Astrocyte (in vitro differentiated cells and primary cell): ENCODE measurements around the gene GABBR2. TPM values are rescaled to one million over a fixed set of nuclear protein-coding genes. Genes with fewer than 3 reads are reported as not detected.

Source experiments
- DNase-seq: peaks from one replicate; pipeline ENCODE4 v3.0.0-alpha.2; 2010; ENCODE audit warnings: low read depth
- FAIRE-seq: peaks from 2 replicates; lab custom pipeline; 2011; peaks lifted over from hg19 to GRCh38; lab: Jason Lieb, UNC
- H2AFZ ChIP-seq: 2 replicates; pipeline ENCODE4 v1.6.0; 2012; ENCODE audit warnings: low read depth, low read length, inconsistent platforms
- H3K27ac ChIP-seq: 2 replicates; pipeline ENCODE4 v1.5.1; 2011; ENCODE audit warnings: low read depth, low read length, inconsistent platforms
- H3K27me3 ChIP-seq: 2 replicates; pipeline ENCODE4 v1.6.0; 2011; ENCODE audit warnings: low read length, inconsistent platforms; ENCODE audit not compliant: insufficient read depth
- H3K36me3 ChIP-seq: 2 replicates; pipeline ENCODE4 v1.5.1; 2011; ENCODE audit warnings: low read length, inconsistent platforms; ENCODE audit not compliant: insufficient read depth
- H3K4me1 ChIP-seq: 2 replicates; pipeline ENCODE4 v1.5.1; 2011; ENCODE audit warnings: low read length, inconsistent platforms; ENCODE audit not compliant: insufficient read depth
- H3K4me2 ChIP-seq: 2 replicates; pipeline ENCODE4 v1.6.0; 2012; ENCODE audit warnings: low read length, inconsistent platforms
- H3K4me3 ChIP-seq: 2 replicates; pipeline ENCODE4 v1.5.1; 2011; ENCODE audit warnings: low read depth, mild to moderate bottlenecking, low read length, inconsistent platforms; ENCODE audit not compliant: insufficient read depth
- H3K79me2 ChIP-seq: 2 replicates; pipeline ENCODE4 v1.6.0; 2012; ENCODE audit warnings: mild to moderate bottlenecking, low read length, inconsistent platforms; ENCODE audit not compliant: insufficient read depth
- H3K9ac ChIP-seq: 2 replicates; pipeline ENCODE4 v1.6.0; 2012; ENCODE audit warnings: mild to moderate bottlenecking, low read length, inconsistent platforms
- H3K9me3 ChIP-seq: 2 replicates; pipeline ENCODE4 v1.5.1; 2012; ENCODE audit warnings: low read depth, mild to moderate bottlenecking, low read length, inconsistent platforms; ENCODE audit not compliant: insufficient read depth
- H4K20me1 ChIP-seq: 2 replicates; pipeline ENCODE4 v1.6.0; 2012; ENCODE audit warnings: low read length, inconsistent platforms; ENCODE audit not compliant: insufficient read depth
- H3K27ac Mint-ChIP-seq: one replicate; pipeline ENCODE4 v1.8.0; 2021; ENCODE audit warnings: mild to moderate bottlenecking, mixed read lengths; ENCODE audit not compliant: unreplicated experiment
- H3K27me3 Mint-ChIP-seq: one replicate; pipeline ENCODE4 v1.8.0; 2021; ENCODE audit warnings: low read depth, mixed read lengths; ENCODE audit not compliant: unreplicated experiment
- H3K36me3 Mint-ChIP-seq: one replicate; pipeline ENCODE4 v1.8.0; 2021; ENCODE audit warnings: low read depth, mixed read lengths; ENCODE audit not compliant: unreplicated experiment
- H3K4me1 Mint-ChIP-seq: one replicate; pipeline ENCODE4 v1.8.0; 2021; ENCODE audit warnings: low read depth, mixed read lengths; ENCODE audit not compliant: unreplicated experiment
- H3K4me3 Mint-ChIP-seq: one replicate; pipeline ENCODE4 v1.8.0; 2021; ENCODE audit warnings: mild to moderate bottlenecking, moderate library complexity, mixed read lengths; ENCODE audit not compliant: unreplicated experiment
- H3K9me3 Mint-ChIP-seq: one replicate; pipeline ENCODE4 v1.8.0; 2021; ENCODE audit warnings: mild to moderate bottlenecking, mixed read lengths; ENCODE audit not compliant: unreplicated experiment
- CTCF ChIP-seq: IDR thresholded peaks from 2 replicates; pipeline ENCODE4 v1.5.1; 2011; ENCODE audit warnings: low read depth, mild to moderate bottlenecking, inconsistent platforms, low read length, moderate library complexity; ENCODE audit not compliant: insufficient read depth
- EZH2 ChIP-seq: IDR thresholded peaks from 2 replicates; pipeline ENCODE4 v1.6.1; 2012; ENCODE audit warnings: mild to moderate bottlenecking, low read length, inconsistent platforms; ENCODE audit not compliant: insufficient read depth
- total RNA-seq: library from RNA; stranded (reverse); gene quantifications from 2 replicates; pipeline ENCODE4 v1.2.1, GENCODE V29; 2021

The GABBR2 gene
- total RNA-seq, 1 donor from 2014 or later, result 2.0 TPM

DNA sequence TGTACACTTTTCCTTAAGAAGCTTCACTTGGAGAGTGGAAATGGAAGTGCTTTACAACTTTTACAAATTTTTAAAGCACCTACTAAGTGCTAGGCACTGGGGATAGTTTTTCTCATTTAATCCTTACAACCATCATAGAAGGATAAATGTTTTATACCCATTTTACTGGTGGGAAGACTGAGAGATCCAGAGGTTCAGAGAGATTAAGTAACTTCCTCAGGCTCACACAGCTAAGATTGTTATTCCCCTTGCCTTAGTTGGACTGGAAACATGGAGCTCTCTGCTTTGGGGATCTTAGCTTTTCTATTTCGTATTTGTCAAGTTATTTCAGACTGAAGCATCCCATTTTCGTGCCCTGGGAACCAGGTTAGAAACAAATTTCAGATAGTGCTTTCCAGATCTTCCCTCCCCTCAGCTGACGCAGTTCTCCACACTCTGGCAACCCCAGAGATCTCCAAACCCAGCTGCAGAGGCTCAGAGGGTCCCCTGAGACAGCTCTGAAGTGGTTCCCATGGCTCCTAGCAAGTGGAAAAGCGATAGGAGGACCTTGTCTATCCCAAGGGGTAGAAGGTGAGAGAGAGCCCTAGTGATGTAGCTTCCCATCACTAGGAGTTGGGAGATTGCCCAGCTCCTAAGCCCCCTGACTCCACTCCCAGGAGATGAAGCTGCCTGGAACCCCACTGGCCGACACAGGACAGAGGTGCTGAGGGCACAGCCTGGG is 16.2 kb upstream of the GABBR2 start:
- H3K36me3 ChIP-seq, result no peaks in the 10 kb centered on the region
- no peak overlapping the region for H3K9ac ChIP-seq
- Mint-ChIP-seq H3K36me3 (peaks cover 1% of the 10 kb centered on the region), H3K4me1 (peaks cover 4% of the 10 kb centered on the region), H3K27ac (no peak overlapping the region), H3K27me3 (peaks cover 62% of the 10 kb centered on the region), H3K4me3 (no peak overlapping the region), H3K9me3 (no peaks in the 10 kb centered on the region)
- H3K79me2 ChIP-seq, result no peaks in the 10 kb centered on the region
- H3K4me2 ChIP-seq, result no peak overlapping the region
- H3K9me3 ChIP-seq, result no peaks in the 10 kb centered on the region
- peaks cover 23% of the 10 kb centered on the region for H3K27me3 ChIP-seq
- TF ChIP-seq CTCF, result no peak
- no peak for TF ChIP-seq EZH2
- no peaks in the 10 kb centered on the region for H3K4me1 ChIP-seq
- FAIRE-seq, result no peak
- no peak overlapping the region for H3K4me3 ChIP-seq
- H3K27ac ChIP-seq, result no peak overlapping the region
- no peaks in the 10 kb centered on the region for H4K20me1 ChIP-seq
- no peak for DNase-seq
- H2AFZ ChIP-seq, result no peak overlapping the region

DNA sequence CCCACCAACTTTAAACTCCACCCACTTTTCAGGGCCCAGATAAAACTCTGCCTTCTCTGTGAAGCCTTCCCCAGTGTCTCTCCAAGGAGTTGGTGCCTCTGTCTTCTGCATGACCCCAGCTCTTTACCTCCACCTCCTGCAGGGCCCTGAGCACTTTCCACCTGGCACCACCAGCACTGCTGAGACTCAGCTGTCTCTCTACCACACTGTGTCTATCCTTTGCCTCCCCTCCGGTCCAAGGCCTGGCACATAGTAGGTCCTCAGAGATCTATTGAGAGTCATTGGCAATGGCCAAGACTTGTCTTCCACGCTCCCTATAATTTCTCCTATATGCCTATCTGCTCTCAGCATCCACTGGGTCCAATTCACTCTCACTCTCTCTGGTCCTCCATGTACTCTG is 12.9 kb upstream of the GABBR2 start:
- FAIRE-seq, result no peak
- no peak overlapping the region for H3K4me3 Mint-ChIP-seq
- H4K20me1 ChIP-seq, result no peaks in the 10 kb centered on the region

More for the DNA sequence above, 12.9 kb upstream of the GABBR2 start:
- Histone ChIP-seq H3K4me3 (no peak overlapping the region), H3K4me1 (no peaks in the 10 kb centered on the region), H3K79me2 (no peaks in the 10 kb centered on the region), H3K4me2 (no peak overlapping the region), H2AFZ (no peak overlapping the region), H3K27me3 (peaks cover 23% of the 10 kb centered on the region), H3K36me3 (no peaks in the 10 kb centered on the region), H3K9ac (no peak overlapping the region), H3K27ac (no peak overlapping the region), H3K9me3 (no peaks in the 10 kb centered on the region)
- TF ChIP-seq EZH2 (no peak), CTCF (no peak)
- Mint-ChIP-seq H3K36me3 (peaks cover 2% of the 10 kb centered on the region), H3K9me3 (peaks cover 4% of the 10 kb centered on the region), H3K27me3 (peaks cover 73% of the 10 kb centered on the region), H3K4me1 (peaks cover 2% of the 10 kb centered on the region), H3K27ac (no peak overlapping the region)
- no peak for DNase-seq
